MM.1S (cell line): Measurements from ENCODE around the gene GPN3.
"Not testable (repeated sequence)": the region's sequence is repeated elsewhere in the genome, so short reads cannot be mapped to it uniquely, and the experiment has no call there.

Experiments
- DNase-seq: peaks from one replicate; pipeline ENCODE4 v3.0.0-alpha.2; 2015
- H2AFZ ChIP-seq: fragments of 300-600 bp; sonication (generic); 2 replicates; pipeline ENCODE4 v1.6.0; 2016; ENCODE audit warnings: antibody characterized with exemption, low read length
- H3F3A ChIP-seq: fragments of 300-600 bp; sonication (generic); 2 replicates; pipeline ENCODE4 v1.6.1; 2016; ENCODE audit warnings: mild to moderate bottlenecking, antibody characterized with exemption, low read length, moderate library complexity, mixed read lengths; ENCODE audit not compliant: insufficient read depth
- H3K27ac ChIP-seq: fragments of 300-600 bp; sonication (generic); 2 replicates; pipeline ENCODE4 v1.5.1; 2016; ENCODE audit warnings: mild to moderate bottlenecking, low read length
- H3K27me3 ChIP-seq: fragments of 300-600 bp; sonication (generic); replicated peaks from 2 replicates; pipeline ENCODE4 v1.6.0; 2016; ENCODE audit warnings: low read length; ENCODE audit not compliant: insufficient read depth
- H3K36me3 ChIP-seq: fragments of 300-600 bp; sonication (generic); replicated peaks from 2 replicates; pipeline ENCODE4 v1.6.1; 2016; ENCODE audit warnings: mild to moderate bottlenecking, low read length, mixed read lengths; ENCODE audit not compliant: insufficient read depth
- H3K4me1 ChIP-seq: fragments of 300-600 bp; sonication (generic); 2 replicates; pipeline ENCODE4 v1.6.1; 2016; ENCODE audit warnings: low read length, mixed read lengths
- H3K4me2 ChIP-seq: fragments of 300-600 bp; sonication (generic); 2 replicates; pipeline ENCODE4 v1.6.0; 2016; ENCODE audit warnings: low read depth, low read length
- H3K4me3 ChIP-seq: fragments of 300-600 bp; sonication (generic); 2 replicates; pipeline ENCODE4 v1.5.1; 2016; ENCODE audit warnings: low read length, mixed read lengths
- H3K79me2 ChIP-seq: fragments of 300-600 bp; sonication (generic); 2 replicates; pipeline ENCODE4 v1.6.1; 2016; ENCODE audit warnings: mixed run types, low read length, mixed read lengths
- H3K9ac ChIP-seq: fragments of 300-600 bp; sonication (generic); 2 replicates; pipeline ENCODE4 v1.6.1; 2016; ENCODE audit warnings: low read length, mixed read lengths
- H3K9me2 ChIP-seq: fragments of 300-600 bp; sonication (generic); replicated peaks from 2 replicates; pipeline ENCODE4 v1.6.1; 2016; ENCODE audit warnings: mild to moderate bottlenecking, low read length, mixed read lengths; ENCODE audit not compliant: insufficient read depth
- H3K9me3 ChIP-seq: fragments of 300-600 bp; sonication (generic); replicated peaks from 2 replicates; pipeline ENCODE4 v1.6.1; 2016; ENCODE audit warnings: mild to moderate bottlenecking, low read length, mixed read lengths; ENCODE audit not compliant: insufficient read depth
- H4K20me1 ChIP-seq: fragments of 300-600 bp; sonication (generic); 2 replicates; pipeline ENCODE4 v1.6.1; 2016; ENCODE audit warnings: mild to moderate bottlenecking, low read length, moderate library complexity, mixed read lengths; ENCODE audit not compliant: insufficient read depth
- EZH2 ChIP-seq: fragments of 300-600 bp; sonication (generic); optimal IDR thresholded peaks from 2 replicates; pipeline ENCODE3; 2017; ENCODE audit warnings: low read depth, mild to moderate bottlenecking, antibody characterized with exemption, low read length, mixed read lengths
- EZH2phosphoT487 ChIP-seq: fragments of 300-600 bp; sonication (generic); IDR thresholded peaks from 2 replicates; pipeline ENCODE4 v1.6.1; 2018; ENCODE audit warnings: antibody characterized with exemption, low read length
- TF ChIP-seq, protein P1 (sequence below): fragments of 300-600 bp; sonication (generic); IDR thresholded peaks from 2 replicates; pipeline ENCODE4 v1.5.1; 2016; ENCODE audit warnings: antibody characterized with exemption, low read length, mixed read lengths

The GPN3 gene

DNA sequence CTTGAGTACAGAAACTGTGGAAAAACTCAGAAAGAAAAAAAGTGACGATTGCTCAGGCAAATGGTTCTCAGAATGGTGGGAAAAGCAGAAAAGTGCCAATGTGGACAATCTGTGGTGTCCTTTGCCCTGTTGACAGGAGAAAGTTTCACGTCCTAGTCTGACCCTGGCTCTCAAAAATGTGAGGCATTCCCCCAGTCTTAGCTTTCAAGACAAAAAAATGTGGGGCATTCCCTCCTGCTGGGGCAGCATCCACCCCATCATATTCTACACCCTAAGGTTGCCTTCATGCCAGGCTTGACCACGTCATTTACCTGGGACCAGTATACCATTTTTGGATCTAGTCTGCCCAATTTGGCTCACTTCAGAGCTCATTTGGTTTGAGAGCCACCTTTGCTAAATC, 43.8 kb downstream of the GPN3 start:
- H3K4me1 ChIP-seq = no peaks in the 10 kb centered on the region
- H3K4me3 ChIP-seq = no peak overlapping the region
- no peaks in the 10 kb centered on the region for H4K20me1 ChIP-seq
- no peak for TF ChIP-seq EZH2phosphoT487
- H3F3A ChIP-seq = no peaks in the 10 kb centered on the region
- no peak overlapping the region for H2AFZ ChIP-seq
- H3K4me2 ChIP-seq = no peak overlapping the region
- H3K9me3 ChIP-seq = no peaks in the 10 kb centered on the region
- DNase-seq = no peak
- H3K9ac ChIP-seq = no peak overlapping the region
- H3K27ac ChIP-seq = no peak overlapping the region
- H3K27me3 ChIP-seq = no peaks in the 10 kb centered on the region
- H3K79me2 ChIP-seq = no peaks in the 10 kb centered on the region
- H3K9me2 ChIP-seq = no peaks in the 10 kb centered on the region
- H3K36me3 ChIP-seq = no peaks in the 10 kb centered on the region

GRCh38 chr12:110421701-110422100, 46.4 kb downstream of the GPN3 start:
- no peak for DNase-seq
- no peak overlapping the region for H3K27ac ChIP-seq
- H4K20me1 ChIP-seq = no peaks in the 10 kb centered on the region
- H3K9ac ChIP-seq = no peak overlapping the region
- TF ChIP-seq EZH2phosphoT487 (no peak), EZH2 (no peak)
- TF ChIP-seq, protein P1, sequence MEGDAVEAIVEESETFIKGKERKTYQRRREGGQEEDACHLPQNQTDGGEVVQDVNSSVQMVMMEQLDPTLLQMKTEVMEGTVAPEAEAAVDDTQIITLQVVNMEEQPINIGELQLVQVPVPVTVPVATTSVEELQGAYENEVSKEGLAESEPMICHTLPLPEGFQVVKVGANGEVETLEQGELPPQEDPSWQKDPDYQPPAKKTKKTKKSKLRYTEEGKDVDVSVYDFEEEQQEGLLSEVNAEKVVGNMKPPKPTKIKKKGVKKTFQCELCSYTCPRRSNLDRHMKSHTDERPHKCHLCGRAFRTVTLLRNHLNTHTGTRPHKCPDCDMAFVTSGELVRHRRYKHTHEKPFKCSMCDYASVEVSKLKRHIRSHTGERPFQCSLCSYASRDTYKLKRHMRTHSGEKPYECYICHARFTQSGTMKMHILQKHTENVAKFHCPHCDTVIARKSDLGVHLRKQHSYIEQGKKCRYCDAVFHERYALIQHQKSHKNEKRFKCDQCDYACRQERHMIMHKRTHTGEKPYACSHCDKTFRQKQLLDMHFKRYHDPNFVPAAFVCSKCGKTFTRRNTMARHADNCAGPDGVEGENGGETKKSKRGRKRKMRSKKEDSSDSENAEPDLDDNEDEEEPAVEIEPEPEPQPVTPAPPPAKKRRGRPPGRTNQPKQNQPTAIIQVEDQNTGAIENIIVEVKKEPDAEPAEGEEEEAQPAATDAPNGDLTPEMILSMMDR = no peak
- H3K9me3 ChIP-seq = no peaks in the 10 kb centered on the region
- no peaks in the 10 kb centered on the region for H3K9me2 ChIP-seq
- H3K4me2 ChIP-seq = no peak overlapping the region
- H3K27me3 ChIP-seq = no peaks in the 10 kb centered on the region
- H3K4me1 ChIP-seq = no peaks in the 10 kb centered on the region
- H3K4me3 ChIP-seq = no peak overlapping the region
- no peak overlapping the region for H2AFZ ChIP-seq
- H3K79me2 ChIP-seq = no peaks in the 10 kb centered on the region
- H3K36me3 ChIP-seq = no peaks in the 10 kb centered on the region
- no peaks in the 10 kb centered on the region for H3F3A ChIP-seq

GRCh38 chr12:110421159-110421661, 46.8 kb downstream of the GPN3 start:
- H3K4me2 ChIP-seq = no peak overlapping the region
- TF ChIP-seq EZH2phosphoT487 (no peak), EZH2 (no peak)
- TF ChIP-seq, protein P1 = no peak
- no peaks in the 10 kb centered on the region for H3K27me3 ChIP-seq
- no peaks in the 10 kb centered on the region for H3F3A ChIP-seq
- no peak overlapping the region for H3K9ac ChIP-seq
- H3K9me3 ChIP-seq = no peaks in the 10 kb centered on the region
- H2AFZ ChIP-seq = no peak overlapping the region
- no peaks in the 10 kb centered on the region for H4K20me1 ChIP-seq
- no peaks in the 10 kb centered on the region for H3K4me1 ChIP-seq
- H3K9me2 ChIP-seq = no peaks in the 10 kb centered on the region
- H3K4me3 ChIP-seq = no peak overlapping the region
- H3K79me2 ChIP-seq = no peaks in the 10 kb centered on the region
- H3K36me3 ChIP-seq = no peaks in the 10 kb centered on the region
- no peak overlapping the region for H3K27ac ChIP-seq
- DNase-seq = no peak

DNA sequence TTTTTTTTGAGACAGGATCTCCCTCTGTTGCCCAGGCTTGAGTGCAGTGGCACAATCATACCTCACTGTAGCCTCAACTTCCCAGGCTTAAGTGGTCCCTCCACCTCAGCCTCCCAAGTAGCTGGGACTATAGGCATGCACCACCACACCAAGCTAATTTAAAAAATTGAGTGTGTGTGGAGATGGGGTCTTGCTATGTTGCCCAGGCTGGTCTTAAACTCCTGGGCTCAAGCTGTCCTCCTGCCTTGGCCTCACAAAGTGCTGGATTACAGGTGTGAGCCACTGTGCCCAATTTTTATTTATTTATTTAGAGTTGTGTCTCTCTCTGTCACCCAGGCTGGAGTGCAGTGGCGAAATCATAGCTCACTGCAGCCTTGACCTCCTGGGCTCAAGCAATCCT, 47.4 kb downstream of the GPN3 start:
- not testable (repeated sequence) for H3K36me3 ChIP-seq, H3K9me2 ChIP-seq, H3K27ac ChIP-seq, DNase-seq, H3K9me3 ChIP-seq, H3K4me2 ChIP-seq, H3K27me3 ChIP-seq, H3K4me1 ChIP-seq, H2AFZ ChIP-seq, H3K79me2 ChIP-seq, H4K20me1 ChIP-seq, H3K9ac ChIP-seq, H3K4me3 ChIP-seq, H3F3A ChIP-seq

DNA sequence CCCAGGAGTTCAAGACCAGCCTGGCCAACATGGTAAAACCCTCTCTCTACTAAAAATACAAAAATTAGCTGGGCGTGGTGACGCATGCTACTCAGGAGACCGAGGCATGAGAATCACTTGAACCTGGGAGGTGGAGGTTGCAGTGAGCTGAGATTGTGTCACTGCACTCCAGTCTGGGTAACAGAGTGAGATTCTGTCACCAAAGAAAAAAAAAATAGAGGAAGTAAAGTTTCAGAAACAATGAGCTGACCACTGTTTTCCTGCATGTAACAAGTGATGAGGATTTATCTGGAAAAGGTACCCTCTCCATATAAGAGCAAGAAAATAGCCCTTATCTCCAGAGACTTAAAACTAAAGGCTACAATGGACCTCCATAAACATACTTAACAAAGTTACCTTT, 50.9 kb downstream of the GPN3 start:
- not testable (repeated sequence) for H3K9ac ChIP-seq, H3K9me3 ChIP-seq, H3K27me3 ChIP-seq, H3F3A ChIP-seq, H3K79me2 ChIP-seq, H3K4me2 ChIP-seq, H3K36me3 ChIP-seq, H2AFZ ChIP-seq, H3K27ac ChIP-seq, H3K4me1 ChIP-seq, H3K4me3 ChIP-seq, H3K9me2 ChIP-seq, DNase-seq, H4K20me1 ChIP-seq

- H3F3A ChIP-seq, H2AFZ ChIP-seq, DNase-seq, H3K4me3 ChIP-seq, H3K27me3 ChIP-seq, H3K27ac ChIP-seq, H3K36me3 ChIP-seq, H3K9me2 ChIP-seq, H3K4me2 ChIP-seq, H3K9ac ChIP-seq, H3K4me1 ChIP-seq, H4K20me1 ChIP-seq, H3K9me3 ChIP-seq, H3K79me2 ChIP-seq: not testable (repeated sequence)
Observed at GRCh38 chr12:110410086-110410485, 58.0 kb downstream of the GPN3 start.
